GM12874 (cell line): Measurements from ENCODE around the gene SLC11A1.

ENCODE experiments used
- CTCF ChIP-seq: IDR thresholded peaks from 2 replicates; pipeline ENCODE4 v1.5.1; 2011; ENCODE audit warnings: low read depth, mild to moderate bottlenecking, control low read depth, low read length, moderate library complexity; ENCODE audit not compliant: insufficient read depth

SLC11A1 gene

DNA sequence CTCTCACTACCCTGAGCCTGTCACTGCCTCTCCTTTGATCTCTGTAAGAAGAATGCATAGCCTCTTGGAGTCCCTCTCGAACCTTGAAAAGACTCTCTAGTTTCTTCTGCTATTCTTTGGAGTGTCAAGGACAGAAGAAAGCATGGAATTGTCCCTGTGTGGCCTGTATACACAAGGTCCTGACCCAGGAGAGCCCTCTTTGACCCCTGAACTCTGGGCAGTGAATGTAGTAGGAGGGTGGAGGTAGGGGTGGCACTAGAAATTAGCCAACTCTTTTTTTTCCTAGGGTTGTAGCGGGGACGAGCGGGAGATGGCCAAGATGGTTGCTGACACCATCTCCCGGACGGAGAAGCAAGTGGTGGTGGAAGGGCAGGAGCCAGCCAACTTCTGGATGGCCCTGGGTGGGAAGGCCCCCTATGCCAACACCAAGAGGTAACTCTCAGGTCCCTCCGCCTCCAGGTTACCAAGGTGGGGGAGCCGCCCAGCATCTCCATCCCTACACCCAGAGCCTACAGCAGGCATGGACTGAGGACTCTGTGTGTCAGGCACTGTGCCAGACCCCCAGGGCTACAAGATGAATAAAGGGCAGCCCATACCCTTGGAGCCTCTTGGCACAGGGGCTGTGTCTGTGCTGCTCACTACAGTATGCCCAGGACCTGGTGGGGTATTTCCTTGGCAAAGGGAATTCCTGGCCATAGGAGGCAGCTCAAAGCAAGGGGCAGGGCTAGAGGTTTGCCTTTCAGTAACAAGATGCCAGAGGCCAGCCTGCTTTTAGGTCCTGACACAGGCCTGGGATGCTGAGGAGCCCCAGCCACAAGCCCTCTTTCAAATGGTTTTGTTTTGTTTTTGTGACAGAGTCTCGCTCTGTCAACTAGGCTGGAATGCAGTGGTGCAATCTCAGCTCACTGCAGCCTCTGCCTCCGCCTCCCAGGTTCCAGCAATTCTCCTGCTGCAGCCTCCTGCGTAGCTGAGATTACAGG lies 53.2 kb downstream of the SLC11A1 start:
- TF ChIP-seq CTCF: no peak

DNA sequence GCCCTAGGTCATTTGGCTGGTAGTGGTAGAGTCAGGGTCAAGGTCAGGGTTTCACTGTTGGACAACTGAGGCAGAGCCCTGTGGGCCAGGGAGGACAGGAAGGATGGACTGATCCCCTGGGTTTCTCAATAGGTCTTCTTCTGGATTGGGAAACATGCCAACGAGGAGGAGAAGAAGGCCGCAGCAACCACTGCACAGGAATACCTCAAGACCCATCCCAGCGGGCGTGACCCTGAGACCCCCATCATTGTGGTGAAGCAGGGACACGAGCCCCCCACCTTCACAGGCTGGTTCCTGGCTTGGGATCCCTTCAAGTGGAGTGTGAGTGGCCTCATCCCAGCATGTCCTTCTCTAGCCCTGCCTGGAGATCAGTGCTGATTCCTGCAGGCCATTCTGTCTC lies 54.9 kb downstream of the SLC11A1 start:
- TF ChIP-seq CTCF: no peak

GRCh38 chr2:218437969-218438368 lies 55.9 kb downstream of the SLC11A1 start:
- no peak for TF ChIP-seq CTCF

GRCh38 chr2:218438596-218438995 lies 56.5 kb downstream of the SLC11A1 start:
- TF ChIP-seq CTCF: no peak

- TF ChIP-seq CTCF: no peak
These were observed 62.8 kb downstream of the SLC11A1 start for GRCh38 chr2:218444692-218445357.

- TF ChIP-seq CTCF: no peak
These were observed 63.5 kb downstream of the SLC11A1 start for GRCh38 chr2:218445602-218446001.
